DMS79 (cell line): ENCODE measurements around the gene PTP4A2.
A peak's percentile ranks its signal among the peaks of the same experiment; 100 is the strongest.
"Not testable (repeated sequence)": the region's sequence is repeated elsewhere in the genome, so short reads cannot be mapped to it uniquely, and the experiment has no call there.

ENCODE experiments used
- DNase-seq: peaks from one replicate; lab custom pipeline; 2025; lab: John Stamatoyannopoulos, UW

The PTP4A2 gene

DNA sequence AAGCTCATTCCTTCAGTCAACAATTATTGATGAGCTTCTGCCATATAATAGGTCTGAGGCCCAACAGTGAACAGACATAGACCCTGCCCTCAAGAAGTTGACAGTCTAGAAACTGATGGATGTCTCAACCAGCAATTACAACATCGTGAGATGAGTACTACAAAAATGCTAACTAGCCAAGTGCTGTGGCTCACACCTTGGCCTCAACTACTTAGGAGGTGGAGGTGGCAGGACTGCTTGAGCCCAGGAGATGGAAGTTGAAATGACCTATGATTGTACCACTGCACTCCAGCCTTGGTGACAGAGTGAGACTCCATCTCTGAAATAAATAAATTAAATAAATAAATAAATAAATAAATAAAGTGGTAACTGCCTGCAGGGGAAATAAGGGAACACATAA is 11.7 kb upstream of the PTP4A2 start:
- no peak for DNase-seq

- DNase-seq = not testable (repeated sequence)
These were observed 7.5 kb upstream of the PTP4A2 start for GRCh38 chr1:31945677-31946076.

GRCh38 chr1:31944205-31945089 is 6.3 kb upstream of the PTP4A2 start:
- DNase-seq = no peak

- DNase-seq = no peak
These were observed 5.5 kb upstream of the PTP4A2 start for GRCh38 chr1:31943546-31944184.

- DNase-seq = not testable (repeated sequence)
These were observed 3.9 kb upstream of the PTP4A2 start for GRCh38 chr1:31942061-31942460.

DNA sequence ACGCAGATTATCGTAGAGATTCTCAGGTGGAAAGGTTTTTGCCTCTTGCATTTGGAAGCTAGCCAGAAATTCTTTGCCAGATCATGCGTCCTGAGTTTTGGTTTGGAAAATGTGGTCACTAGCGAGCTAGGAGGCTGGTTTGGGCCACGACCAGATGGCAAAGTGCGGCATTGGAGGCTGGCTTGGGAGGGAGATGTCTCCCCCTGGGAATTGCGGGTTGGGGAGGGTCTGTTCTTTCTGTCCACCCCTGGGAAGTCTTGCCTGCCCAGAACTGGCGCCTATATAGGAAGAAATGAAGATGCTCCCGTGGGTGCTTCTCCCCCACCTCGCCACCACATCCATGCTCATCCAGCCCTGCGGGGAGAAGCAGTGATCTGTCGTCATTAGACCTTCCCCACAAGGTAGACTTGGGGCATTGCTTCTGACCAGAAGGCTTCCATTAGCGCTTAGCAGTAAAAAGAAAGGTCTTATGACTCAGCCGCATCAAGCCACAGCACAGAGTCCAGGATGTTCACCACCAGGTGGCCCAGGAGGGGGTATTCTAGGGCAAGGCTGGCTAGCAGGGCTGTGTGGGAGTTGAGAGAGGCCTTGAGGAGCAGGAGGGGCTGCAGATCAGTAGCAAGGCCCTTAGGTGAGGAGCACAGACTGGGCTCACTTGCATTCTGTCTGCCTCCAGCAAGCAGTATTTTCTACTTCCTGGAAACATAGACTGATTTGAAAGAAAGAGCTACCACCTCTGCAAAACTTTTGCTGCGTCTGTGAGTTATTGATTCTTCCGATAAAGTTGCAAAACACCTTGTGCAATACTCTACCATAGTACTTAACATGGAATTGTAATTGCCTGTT is 1.5 kb upstream of the PTP4A2 start:
- peak; percentile 11 for DNase-seq

GRCh38 chr1:31937300-31938183 is 626 bp downstream of the PTP4A2 start:
- DNase-seq = no peak

DNA sequence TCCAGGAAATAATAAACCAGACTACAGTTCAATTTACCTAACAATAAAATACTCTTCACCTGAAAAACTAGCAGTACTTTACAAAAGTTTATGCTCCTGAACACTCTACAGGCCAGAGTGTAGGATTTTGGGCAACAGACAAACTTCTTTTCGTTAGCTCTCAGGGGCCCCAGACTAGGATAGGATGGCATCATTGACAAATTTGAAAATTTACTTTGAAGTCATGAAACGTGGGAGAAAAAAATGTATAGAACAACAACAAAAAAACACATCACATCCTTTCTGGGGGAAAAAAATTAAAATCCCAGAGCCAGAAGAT is 1.2 kb downstream of the PTP4A2 start:
- no peak for DNase-seq

DNA sequence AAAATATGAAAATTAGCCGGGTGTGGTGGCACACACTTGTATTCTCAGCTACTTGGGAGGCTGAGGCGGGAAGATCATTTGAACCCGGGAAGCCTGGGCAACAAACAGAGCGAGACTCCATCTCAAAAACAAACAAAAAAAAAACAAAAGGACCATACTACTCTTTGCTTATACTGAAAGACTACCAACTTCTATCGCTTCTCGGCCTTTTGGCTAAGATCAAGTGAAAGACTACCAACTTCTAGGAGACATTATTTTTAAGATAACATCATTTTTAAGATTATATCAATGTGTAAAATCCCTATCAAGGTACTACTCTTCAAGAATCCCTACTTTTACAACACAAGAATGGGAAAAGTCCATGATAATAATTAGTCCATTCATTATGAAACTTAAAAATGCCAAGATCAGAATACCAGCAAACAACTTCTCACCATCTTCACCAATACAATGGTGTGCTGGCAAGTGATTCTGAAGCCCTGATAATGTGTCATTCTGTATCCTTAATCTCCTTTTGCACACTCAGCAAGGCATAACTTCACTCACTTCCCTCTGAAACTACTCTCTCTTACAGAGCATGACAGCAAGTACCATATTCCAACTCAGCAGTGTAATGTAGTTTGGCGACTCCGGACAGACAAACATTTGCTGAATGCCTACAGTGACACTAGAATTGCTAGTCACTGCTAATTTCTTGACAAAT is 1.7 kb downstream of the PTP4A2 start:
- DNase-seq = no peak

GRCh38 chr1:31934706-31935629 is 3.2 kb downstream of the PTP4A2 start:
- DNase-seq = no peak

GRCh38 chr1:31932491-31933316 is 5.5 kb downstream of the PTP4A2 start:
- DNase-seq = peak; percentile 21

GRCh38 chr1:31931593-31932225 is 6.5 kb downstream of the PTP4A2 start:
- DNase-seq = no peak

- no peak for DNase-seq
These were observed 7.2 kb downstream of the PTP4A2 start for GRCh38 chr1:31930836-31931592.

DNA sequence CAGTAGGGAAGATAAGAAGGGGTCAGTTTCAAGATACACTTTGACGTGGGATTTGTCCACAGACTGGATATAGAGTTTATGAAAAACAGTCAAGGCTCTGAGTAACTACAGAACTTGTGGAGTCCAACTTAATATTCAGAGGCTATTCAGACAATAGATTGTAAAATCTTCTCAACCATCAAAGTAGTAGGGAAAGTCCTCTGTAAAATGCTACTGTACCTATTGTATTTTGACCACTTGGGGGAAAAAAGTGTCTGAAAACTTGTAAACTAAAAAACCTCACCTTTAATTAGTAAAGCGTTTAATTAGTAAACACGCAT is 10.5 kb downstream of the PTP4A2 start:
- DNase-seq = no peak

DNA sequence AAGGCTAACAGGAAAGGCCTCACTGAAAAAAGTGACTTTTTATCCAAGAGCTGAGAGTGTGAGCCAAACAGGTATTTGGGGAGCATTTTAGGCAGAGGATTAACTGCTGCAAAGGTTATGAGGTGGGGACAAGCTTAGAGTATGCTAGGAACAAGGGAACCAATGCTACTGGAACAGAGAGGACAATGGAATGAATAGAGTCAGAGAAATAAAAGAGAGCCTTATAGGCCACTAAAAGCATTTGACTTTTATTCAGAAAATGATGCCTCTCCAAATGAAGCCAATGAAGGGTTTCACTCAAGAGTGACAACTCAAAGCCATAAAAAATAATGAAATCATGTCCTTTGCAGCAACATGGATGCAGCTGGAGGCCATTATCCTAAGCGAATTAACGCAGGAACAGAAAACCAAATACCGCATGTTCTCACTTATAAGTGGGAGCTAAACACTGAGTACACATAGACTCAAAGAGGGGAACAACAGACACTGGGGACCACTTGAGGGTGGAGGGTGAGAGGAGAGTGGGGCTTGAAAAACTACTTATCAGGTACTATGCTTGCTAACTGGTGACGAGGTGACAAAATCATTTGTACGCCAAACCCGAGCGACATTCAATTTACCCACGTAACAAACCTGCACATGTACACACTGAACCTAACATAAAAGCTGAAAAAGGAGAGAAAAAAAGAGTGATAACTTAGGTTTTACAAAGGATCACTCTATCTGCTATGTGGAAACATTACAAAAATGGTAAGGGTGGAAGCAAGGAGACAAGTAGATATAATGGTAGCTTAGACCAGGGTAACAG is 11.1 kb downstream of the PTP4A2 start:
- peak; percentile 85 for DNase-seq

DNA sequence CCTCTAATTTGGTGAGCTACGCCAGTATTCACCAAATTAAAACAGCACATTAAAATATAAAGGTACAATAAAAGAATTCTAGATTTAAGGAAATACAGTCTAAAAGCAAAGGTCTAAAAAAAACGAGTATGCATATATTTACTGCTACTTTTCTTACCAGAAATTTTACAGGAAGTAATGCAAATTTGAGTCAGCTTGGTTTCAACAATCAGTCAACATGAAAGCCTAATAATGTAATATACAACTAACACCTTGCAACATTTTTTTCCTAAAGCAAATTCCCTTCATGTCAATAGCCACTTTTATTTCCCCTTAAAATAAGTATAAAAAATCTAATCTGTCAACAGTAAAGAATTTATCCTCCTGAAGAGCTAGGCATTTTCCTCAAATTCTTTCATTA is 11.9 kb downstream of the PTP4A2 start:
- DNase-seq = no peak

DNA sequence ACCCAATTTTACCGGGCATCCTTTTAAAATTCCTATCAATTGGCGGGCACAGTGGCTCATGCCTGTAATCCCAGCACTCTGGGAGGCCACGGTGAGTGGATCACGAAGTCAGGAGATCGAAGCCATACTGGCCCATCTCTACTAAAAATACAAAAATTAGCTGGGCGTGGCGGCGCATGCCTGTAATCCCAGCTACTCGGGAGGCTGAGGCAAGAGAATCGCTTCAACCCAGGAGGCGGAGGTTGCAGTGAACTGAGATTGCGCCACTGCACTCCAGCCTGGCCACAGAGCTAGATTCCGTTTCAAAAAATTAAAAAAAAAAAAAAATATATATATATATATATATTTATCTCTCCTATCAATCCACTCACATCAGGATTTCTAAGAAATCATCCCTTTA is 12.3 kb downstream of the PTP4A2 start:
- not testable (repeated sequence) for DNase-seq
